Activated CD4-positive, alpha-beta T cell treated with anti-CD3 and anti-CD28 coated beads, Interleukin-2, amount 10 ng/mL, durations not matched to agents 24 days and 14 days (primary cell): ENCODE measurements around the gene KATNAL2. TPM values are rescaled to one million over a fixed set of nuclear protein-coding genes. Genes with fewer than 3 reads are reported as not detected.

ENCODE experiments used
- DNase-seq: peaks from one replicate; pipeline ENCODE4 v3.0.0; 2022
- H3K27ac Mint-ChIP-seq: one replicate; pipeline ENCODE4 v1.8.0; 2022; ENCODE audit warnings: mild to moderate bottlenecking, mixed read lengths
- H3K27me3 Mint-ChIP-seq: one replicate; pipeline ENCODE4 v1.8.0; 2022; ENCODE audit warnings: mixed read lengths
- H3K36me3 Mint-ChIP-seq: one replicate; pipeline ENCODE4 v1.8.0; 2022; ENCODE audit warnings: low read depth, mild to moderate bottlenecking, mixed read lengths
- H3K4me1 Mint-ChIP-seq: one replicate; pipeline ENCODE4 v1.8.0; 2021; ENCODE audit warnings: mixed read lengths
- H3K4me3 Mint-ChIP-seq: one replicate; pipeline ENCODE4 v1.8.0; 2022; ENCODE audit warnings: mild to moderate bottlenecking, moderate library complexity, mixed read lengths
- H3K9me3 Mint-ChIP-seq: one replicate; pipeline ENCODE4 v1.8.0; 2021; ENCODE audit warnings: mixed read lengths
- intact Hi-C: fragments of 100-400 bp; cut with micrococcal nuclease; formaldehyde crosslinking; loops from one replicate; pipeline ENCODE4 v1.15.1; 2023
- total RNA-seq: library from RNA; stranded (reverse); gene quantifications from 2 replicates; pipeline ENCODE4 v1.2.3, GENCODE V29; 2022

Gene KATNAL2, protein sequence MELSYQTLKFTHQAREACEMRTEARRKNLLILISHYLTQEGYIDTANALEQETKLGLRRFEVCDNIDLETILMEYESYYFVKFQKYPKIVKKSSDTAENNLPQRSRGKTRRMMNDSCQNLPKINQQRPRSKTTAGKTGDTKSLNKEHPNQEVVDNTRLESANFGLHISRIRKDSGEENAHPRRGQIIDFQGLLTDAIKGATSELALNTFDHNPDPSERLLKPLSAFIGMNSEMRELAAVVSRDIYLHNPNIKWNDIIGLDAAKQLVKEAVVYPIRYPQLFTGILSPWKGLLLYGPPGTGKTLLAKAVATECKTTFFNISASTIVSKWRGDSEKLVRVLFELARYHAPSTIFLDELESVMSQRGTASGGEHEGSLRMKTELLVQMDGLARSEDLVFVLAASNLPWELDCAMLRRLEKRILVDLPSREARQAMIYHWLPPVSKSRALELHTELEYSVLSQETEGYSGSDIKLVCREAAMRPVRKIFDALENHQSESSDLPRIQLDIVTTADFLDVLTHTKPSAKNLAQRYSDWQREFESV
- 0.40 TPM in 1 of 2 replicates, not detected in the other for total RNA-seq

- DNase-seq: peak; percentile 93
- H3K4me1 Mint-ChIP-seq: peaks cover 42% of the 10 kb centered on the region
- no peaks in the 10 kb centered on the region for H3K9me3 Mint-ChIP-seq
- H3K4me3 Mint-ChIP-seq: peak within 1 kb of the TSS; percentile 93
- intact Hi-C loops: loop anchor here (2.0 to 10.0 kb wide), 6 partner anchors 26 to 1014 kb away; partner anchors contain the start of genes SMAD2 and ST8SIA5
- H3K27me3 Mint-ChIP-seq: peaks cover 13% of the 10 kb centered on the region
- peaks cover 1% of the 10 kb centered on the region for H3K36me3 Mint-ChIP-seq
- peak within 1 kb of the TSS; percentile 90 for H3K27ac Mint-ChIP-seq
Measured at GRCh38 chr18:46917108-46917802, at the start of gene KATNAL2, which contains the start of gene PIAS2. TSS of gene KATNAL2 (plus strand) at chr18:46917602. CDS start at chr18:46946873, 29,271 bp downstream. TSS of gene PIAS2 (minus strand) at chr18:46917507. CDS start at chr18:46917345, 162 bp downstream.

- Mint-ChIP-seq H3K4me3 (no peak overlapping the region), H3K9me3 (peaks cover 12% of the 10 kb centered on the region), H3K27me3 (no peaks in the 10 kb centered on the region), H3K27ac (no peak overlapping the region), H3K4me1 (peaks cover 13% of the 10 kb centered on the region), H3K36me3 (peaks cover 42% of the 10 kb centered on the region)
- intact Hi-C loops: no loop called here
- no peak for DNase-seq
Measured at GRCh38 chr18:46868169-46868921, 49.1 kb upstream of the KATNAL2 start.

GRCh38 chr18:46877329-46877987, 39.9 kb upstream of the KATNAL2 start:
- Mint-ChIP-seq H3K4me1 (peaks cover 9% of the 10 kb centered on the region), H3K27me3 (no peaks in the 10 kb centered on the region), H3K27ac (peak overlapping the region; percentile 21), H3K9me3 (peaks cover 32% of the 10 kb centered on the region), H3K4me3 (no peak overlapping the region), H3K36me3 (peaks cover 53% of the 10 kb centered on the region)
- intact Hi-C loops: no loop called here
- peak; percentile 28 for DNase-seq

- intact Hi-C loops: no loop called here
- no peak overlapping the region for H3K4me3 Mint-ChIP-seq
- no peaks in the 10 kb centered on the region for H3K4me1 Mint-ChIP-seq
- no peak overlapping the region for H3K27ac Mint-ChIP-seq
- H3K36me3 Mint-ChIP-seq: peaks cover 31% of the 10 kb centered on the region
- no peaks in the 10 kb centered on the region for H3K27me3 Mint-ChIP-seq
- DNase-seq: peak; percentile 30
- H3K9me3 Mint-ChIP-seq: peaks cover 16% of the 10 kb centered on the region
Measured at GRCh38 chr18:46883180-46883579, 34.2 kb upstream of the KATNAL2 start.

GRCh38 chr18:46886893-46887292, 30.5 kb upstream of the KATNAL2 start:
- intact Hi-C loops: no loop called here

GRCh38 chr18:46888965-46889364, 28.4 kb upstream of the KATNAL2 start:
- peaks cover 16% of the 10 kb centered on the region for H3K4me1 Mint-ChIP-seq
- H3K27ac Mint-ChIP-seq: no peak overlapping the region
- H3K9me3 Mint-ChIP-seq: peaks cover 22% of the 10 kb centered on the region
- H3K27me3 Mint-ChIP-seq: no peaks in the 10 kb centered on the region
- H3K36me3 Mint-ChIP-seq: peaks cover 38% of the 10 kb centered on the region
- intact Hi-C loops: no loop called here
- no peak overlapping the region for H3K4me3 Mint-ChIP-seq
- DNase-seq: no peak

More at GRCh38 chr18:46886893-46887292, 30.5 kb upstream of the KATNAL2 start:
- Mint-ChIP-seq H3K27me3 (no peaks in the 10 kb centered on the region), H3K36me3 (peaks cover 38% of the 10 kb centered on the region), H3K4me1 (peaks cover 5% of the 10 kb centered on the region), H3K4me3 (no peak overlapping the region), H3K9me3 (peaks cover 22% of the 10 kb centered on the region), H3K27ac (no peak overlapping the region)
- DNase-seq: no peak

GRCh38 chr18:46891742-46892214, 25.6 kb upstream of the KATNAL2 start:
- no peaks in the 10 kb centered on the region for H3K27me3 Mint-ChIP-seq
- H3K9me3 Mint-ChIP-seq: peaks cover 22% of the 10 kb centered on the region
- H3K4me3 Mint-ChIP-seq: no peak overlapping the region
- peak overlapping the region; percentile 21 for H3K27ac Mint-ChIP-seq
- peaks cover 42% of the 10 kb centered on the region for H3K36me3 Mint-ChIP-seq
- intact Hi-C loops: loop anchor here (2.0 to 5.0 kb wide), 2 partner anchors 25 to 69 kb away; partner anchors contain the start of genes KATNAL2 and PIAS2
- peak; percentile 55 for DNase-seq
- peaks cover 20% of the 10 kb centered on the region for H3K4me1 Mint-ChIP-seq

- peaks cover 14% of the 10 kb centered on the region for H3K9me3 Mint-ChIP-seq
- no peak overlapping the region for H3K4me3 Mint-ChIP-seq
- intact Hi-C loops: loop anchor here (5.0 kb wide), 1 partner anchor 71 kb away; no protein-coding TSS in a partner anchor
- no peak overlapping the region for H3K27ac Mint-ChIP-seq
- DNase-seq: no peak
- no peaks in the 10 kb centered on the region for H3K27me3 Mint-ChIP-seq
- peaks cover 20% of the 10 kb centered on the region for H3K4me1 Mint-ChIP-seq
- peaks cover 38% of the 10 kb centered on the region for H3K36me3 Mint-ChIP-seq
Measured at GRCh38 chr18:46892842-46893241, 24.6 kb upstream of the KATNAL2 start.

- no peaks in the 10 kb centered on the region for H3K27me3 Mint-ChIP-seq
Measured at GRCh38 chr18:46893360-46893759, 24.0 kb upstream of the KATNAL2 start.

GRCh38 chr18:46894124-46894523, 23.3 kb upstream of the KATNAL2 start:
- H3K36me3 Mint-ChIP-seq: peaks cover 26% of the 10 kb centered on the region
- intact Hi-C loops: loop anchor here (5.0 kb wide), 1 partner anchor 72 kb away; no protein-coding TSS in a partner anchor
- DNase-seq: peak; percentile 44
- no peak overlapping the region for H3K4me3 Mint-ChIP-seq
- H3K9me3 Mint-ChIP-seq: peaks cover 9% of the 10 kb centered on the region
- no peaks in the 10 kb centered on the region for H3K27me3 Mint-ChIP-seq
- peaks cover 20% of the 10 kb centered on the region for H3K4me1 Mint-ChIP-seq
- no peak overlapping the region for H3K27ac Mint-ChIP-seq

More at GRCh38 chr18:46893360-46893759, 24.0 kb upstream of the KATNAL2 start:
- intact Hi-C loops: loop anchor here (5.0 kb wide), 1 partner anchor 71 kb away; no protein-coding TSS in a partner anchor
- H3K9me3 Mint-ChIP-seq: peaks cover 14% of the 10 kb centered on the region
- H3K36me3 Mint-ChIP-seq: peaks cover 33% of the 10 kb centered on the region
- H3K27ac Mint-ChIP-seq: no peak overlapping the region
- no peak overlapping the region for H3K4me3 Mint-ChIP-seq
- H3K4me1 Mint-ChIP-seq: peaks cover 20% of the 10 kb centered on the region
- no peak for DNase-seq

GRCh38 chr18:46899274-46899948, 18.0 kb upstream of the KATNAL2 start:
- DNase-seq: no peak
- H3K9me3 Mint-ChIP-seq: no peaks in the 10 kb centered on the region
- no peaks in the 10 kb centered on the region for H3K27me3 Mint-ChIP-seq
- H3K4me3 Mint-ChIP-seq: no peak overlapping the region
- peaks cover 17% of the 10 kb centered on the region for H3K36me3 Mint-ChIP-seq
- H3K27ac Mint-ChIP-seq: no peak overlapping the region
- intact Hi-C loops: no loop called here
- H3K4me1 Mint-ChIP-seq: no peaks in the 10 kb centered on the region

- Mint-ChIP-seq H3K9me3 (no peaks in the 10 kb centered on the region), H3K4me3 (no peak overlapping the region), H3K4me1 (no peaks in the 10 kb centered on the region), H3K36me3 (peaks cover 20% of the 10 kb centered on the region), H3K27ac (no peak overlapping the region), H3K27me3 (no peaks in the 10 kb centered on the region)
- intact Hi-C loops: no loop called here
- no peak for DNase-seq
Measured at GRCh38 chr18:46903406-46903805, 14.0 kb upstream of the KATNAL2 start.
